Liver (tissue), 2 donors: ENCODE results near the gene NEIL1.

ENCODE experiments used
- CTCF ChIP-seq: fragments of 150-350 bp; IDR thresholded peaks from 2 replicates; pipeline ENCODE4 v1.5.1; 2017; ENCODE audit warnings: improper control_type of control experiment, low read depth, low read length; ENCODE audit not compliant: missing input control
- ZBTB33 ChIP-seq: IDR thresholded peaks from 2 replicates; pipeline ENCODE4 v1.6.1; 2016; ENCODE audit warnings: antibody characterized with exemption
- donor health status: healthy.

GRCh38 chr15:75348562-75349350 is 1.9 kb downstream of the NEIL1 start:
- no peak for TF ChIP-seq CTCF
- TF ChIP-seq ZBTB33, result no peak
